ENCODE data around the gene PNPLA2. TPM values are rescaled to one million over a fixed set of nuclear protein-coding genes. Genes with fewer than 3 reads are reported as not detected.

PNPLA2 gene
- total RNA-seq, 4 donors from 2014 or later, result 256 to 543 (median 355) TPM

DNA sequence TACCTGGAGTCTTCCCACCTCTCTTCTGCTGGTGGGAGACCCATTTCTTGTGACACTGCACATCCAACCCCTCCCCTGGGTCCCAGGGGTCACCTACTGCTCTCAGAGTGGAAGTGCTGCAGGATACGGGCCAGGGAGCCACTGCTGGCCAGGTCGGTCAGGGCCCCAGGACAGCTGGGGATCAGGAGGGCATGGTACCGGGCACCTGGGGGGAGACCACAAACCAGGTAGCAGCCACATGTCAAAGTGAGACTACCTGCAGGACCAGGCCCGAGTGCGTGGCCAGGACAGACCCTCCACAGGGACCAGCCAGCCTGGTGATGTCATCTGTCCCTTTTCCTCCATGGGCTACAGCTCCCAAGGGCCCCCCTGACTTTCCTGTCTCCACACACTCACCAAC, 45.3 kb upstream of the PNPLA2 start:
- ATAC-seq (ENCODE audit: low FRiP score) (no peak), DNase-seq (ENCODE audit: low spot score) (no peak)
- TF ChIP-seq CTCF (IDR thresholded peaks at IDR 0.05), result no peak

DNA sequence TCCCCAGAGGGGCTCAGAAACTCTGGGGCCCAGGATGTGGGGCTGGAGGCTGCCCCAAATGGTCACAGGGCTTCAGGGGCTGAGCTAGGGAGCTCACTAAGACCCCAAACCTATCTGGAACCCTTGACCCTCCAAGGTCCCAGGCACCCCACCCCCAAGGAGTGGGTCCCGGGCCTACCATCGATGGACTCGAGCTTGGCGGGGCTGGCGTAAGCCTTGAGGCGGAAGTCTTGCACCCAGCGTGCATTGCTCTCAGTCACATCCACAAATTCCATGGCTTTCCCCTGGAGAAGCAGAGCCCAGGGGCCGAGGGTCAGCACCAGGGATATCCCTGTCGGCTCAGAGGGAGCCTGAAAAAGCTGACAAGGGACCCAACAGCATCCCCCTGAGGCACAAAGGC, 44.9 kb upstream of the PNPLA2 start:
- DNase-seq (ENCODE audit: low spot score) (no peak), ATAC-seq (ENCODE audit: low FRiP score) (no peak)
- TF ChIP-seq CTCF (IDR thresholded peaks at IDR 0.05), result no peak

GRCh38 chr11:774873-775592, 43.7 kb upstream of the PNPLA2 start:
- TF ChIP-seq CTCF (IDR thresholded peaks at IDR 0.05), result no peak
- ATAC-seq (ENCODE audit: low FRiP score), result no peak
- no peak for DNase-seq (ENCODE audit: low spot score)

- DNase-seq (ENCODE audit: low spot score) (no peak), ATAC-seq (ENCODE audit: low FRiP score) (no peak)
- TF ChIP-seq CTCF (IDR thresholded peaks at IDR 0.05), result no peak
These were observed 42.5 kb upstream of the PNPLA2 start for GRCh38 chr11:776263-776560.

GRCh38 chr11:776561-777287, 42.0 kb upstream of the PNPLA2 start:
- DNase-seq (ENCODE audit: low spot score) (no peak), ATAC-seq (ENCODE audit: low FRiP score) (peak; percentile 40)
- TF ChIP-seq CTCF (IDR thresholded peaks at IDR 0.05), result no peak

GRCh38 chr11:777288-778255, 41.1 kb upstream of the PNPLA2 start, which contains the start of gene GATD1:
GATD1 (minus strand) TSS chr11:777487; CDS start chr11:777462, 25 bp downstream.
- peak; percentile 72 for DNase-seq (ENCODE audit: low spot score)
- no peak for TF ChIP-seq CTCF (IDR thresholded peaks at IDR 0.05)
- ATAC-seq (ENCODE audit: low FRiP score), result peak; percentile 88
